Stimulated activated CD4-positive, alpha-beta T cell treated with anti-CD3 and anti-CD28 coated beads, Interleukin-2, amount 100 ng/mL, for 4 hours (primary cell): ENCODE results near the gene RIC8B.
A peak's percentile ranks its signal among the peaks of the same experiment; 100 is the strongest.
"Not testable (repeated sequence)": the region's sequence is repeated elsewhere in the genome, so short reads cannot be mapped to it uniquely, and the experiment has no call there.

Experiments
- DNase-seq: peaks from one replicate; pipeline ENCODE4 v3.0.0-alpha.2; 2020; ENCODE audit warnings: low read depth

The RIC8B gene

DNA sequence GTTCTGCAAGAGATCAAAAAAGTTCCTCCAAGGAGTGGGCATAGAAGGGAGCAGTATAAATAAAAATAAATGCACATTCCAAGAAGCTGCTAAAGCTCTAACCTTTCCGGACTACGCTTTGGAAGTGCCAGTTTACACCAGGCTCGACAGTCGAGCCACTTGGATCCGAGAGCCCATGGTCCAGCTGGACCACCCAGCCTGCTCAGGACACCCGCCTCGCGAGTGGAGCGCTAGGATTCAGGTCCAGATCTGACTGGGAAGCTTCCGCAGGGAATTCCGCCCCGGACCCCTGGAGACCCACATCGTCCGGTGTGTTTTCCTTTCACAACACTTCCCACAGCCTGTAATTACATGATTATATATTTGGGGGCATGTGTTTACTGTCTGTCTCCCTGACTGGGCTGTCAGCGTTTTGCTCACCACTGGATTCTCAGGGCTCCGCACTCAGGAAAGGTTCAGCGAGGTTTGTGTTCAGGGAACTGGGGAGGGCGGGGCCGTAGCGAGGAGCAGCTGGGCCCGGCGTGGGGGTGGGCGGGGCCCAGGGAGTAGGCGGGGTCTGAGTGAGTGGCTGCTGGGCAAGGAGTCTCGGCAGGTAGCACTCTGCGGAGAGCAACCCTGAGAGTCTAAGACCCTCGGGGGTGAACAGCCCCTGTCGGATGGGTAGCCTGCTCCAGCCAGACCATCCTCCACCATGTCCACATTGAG lies 128.9 kb downstream of the RIC8B start:
- peak; percentile 66 for DNase-seq

DNA sequence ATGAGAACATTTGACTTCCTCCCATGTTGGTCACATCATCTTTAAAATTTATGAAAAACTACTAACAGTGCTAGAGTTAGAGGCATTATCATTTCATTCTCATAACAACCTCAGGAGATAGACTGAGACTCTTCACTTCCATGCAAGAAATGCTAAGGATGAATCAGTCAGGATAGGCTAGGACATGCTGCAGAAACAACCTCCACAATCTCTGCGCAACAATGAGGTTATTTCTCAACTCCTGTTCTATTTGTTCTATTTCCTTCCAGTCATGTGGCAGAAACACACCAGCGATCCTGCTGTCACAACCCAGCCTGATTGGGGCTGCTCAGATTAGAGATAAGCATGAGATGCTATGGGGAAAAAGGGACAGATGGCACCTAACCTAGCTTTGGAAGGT lies 132.2 kb downstream of the RIC8B start:
- no peak for DNase-seq

DNA sequence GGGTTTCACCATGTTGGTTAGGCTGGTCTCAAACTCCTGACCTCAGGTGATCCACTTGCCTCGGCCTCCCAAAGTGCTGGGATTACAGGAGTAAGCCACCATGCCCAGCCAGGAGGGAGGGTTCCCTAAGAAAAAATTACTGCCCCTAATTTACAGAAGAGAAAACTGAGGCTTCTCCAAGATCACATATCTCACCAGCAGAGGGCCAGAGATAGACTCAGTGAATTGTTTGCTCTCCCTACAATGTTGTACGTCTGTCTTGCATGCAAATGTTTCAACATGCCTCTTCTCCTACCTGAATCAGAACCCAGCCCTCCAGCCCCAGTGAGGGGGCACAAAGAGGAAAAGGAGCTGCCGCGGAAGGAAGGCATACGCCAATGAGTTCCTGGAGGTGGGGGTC lies 132.9 kb downstream of the RIC8B start:
- DNase-seq = no peak

GRCh38 chr12:106907846-106908245 lies 133.4 kb downstream of the RIC8B start:
- no peak for DNase-seq

DNA sequence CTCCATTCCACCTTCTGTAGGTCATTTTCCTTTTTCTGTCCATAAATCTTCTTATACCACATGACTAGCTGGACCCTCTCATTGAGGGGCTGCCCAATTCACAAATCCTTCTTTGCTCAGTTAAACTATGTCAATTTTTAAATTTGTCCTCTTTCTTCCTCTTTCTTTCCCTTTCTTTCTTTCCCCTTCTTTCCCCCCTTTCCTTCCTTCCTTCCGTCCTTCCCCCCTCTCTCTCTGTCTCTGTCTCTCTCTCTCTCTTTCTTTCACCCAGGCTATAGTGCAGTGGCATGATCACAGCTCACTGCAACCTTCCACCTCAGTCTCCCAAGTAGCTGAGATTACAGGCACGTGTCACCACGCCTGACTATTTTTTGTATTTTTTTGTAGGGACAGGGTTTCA lies 134.1 kb downstream of the RIC8B start:
- DNase-seq = no peak

- no peak for DNase-seq
Measured at GRCh38 chr12:106910202-106910601, 135.7 kb downstream of the RIC8B start.

- DNase-seq = no peak
Measured at GRCh38 chr12:106911581-106911980, 137.1 kb downstream of the RIC8B start.

DNA sequence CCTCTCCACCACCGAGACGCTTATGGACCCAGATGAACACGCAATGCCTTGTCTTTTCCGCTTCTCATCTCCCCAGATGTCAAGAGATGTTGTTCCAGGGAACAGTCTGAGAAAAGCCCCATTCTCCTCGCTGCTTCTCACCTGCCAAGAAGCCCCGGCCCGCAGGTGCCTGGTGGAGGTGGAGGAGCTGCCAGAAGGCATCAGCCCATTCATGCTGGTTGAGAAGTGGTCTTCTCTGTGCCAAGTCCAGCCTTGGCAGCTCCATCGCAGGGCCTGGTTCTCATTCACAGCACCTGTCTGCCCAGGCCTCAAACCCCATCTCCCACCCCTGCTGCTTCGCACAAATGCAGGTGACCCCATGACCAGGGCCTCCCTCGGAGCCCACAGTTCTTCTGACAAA lies 139.0 kb downstream of the RIC8B start:
- no peak for DNase-seq

- DNase-seq = no peak
Measured at GRCh38 chr12:106914796-106915634, 140.5 kb downstream of the RIC8B start.

GRCh38 chr12:106915635-106916026 lies 141.1 kb downstream of the RIC8B start:
- no peak for DNase-seq

DNA sequence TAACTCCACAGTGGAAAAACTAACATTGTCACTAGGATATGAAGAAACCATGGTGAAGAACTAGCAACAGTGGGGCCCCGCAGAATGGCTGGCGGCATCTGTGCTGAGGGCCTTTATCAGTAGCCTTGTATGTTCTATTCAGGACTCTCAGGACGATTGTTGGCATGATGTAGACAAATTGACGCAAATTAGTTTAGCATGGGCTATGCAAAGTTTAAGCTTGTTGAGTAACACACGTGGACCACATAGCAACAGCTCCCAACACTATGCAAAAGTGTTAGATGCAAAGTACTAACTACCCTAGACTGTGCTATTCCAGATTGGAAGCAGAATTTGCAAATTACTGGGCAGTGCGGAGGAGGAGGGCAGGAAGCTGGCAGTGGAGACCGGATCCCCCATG lies 143.0 kb downstream of the RIC8B start:
- no peak for DNase-seq

GRCh38 chr12:106918746-106919145 lies 144.3 kb downstream of the RIC8B start:
- DNase-seq = no peak

GRCh38 chr12:106919910-106920544 lies 145.5 kb downstream of the RIC8B start:
- no peak for DNase-seq

DNA sequence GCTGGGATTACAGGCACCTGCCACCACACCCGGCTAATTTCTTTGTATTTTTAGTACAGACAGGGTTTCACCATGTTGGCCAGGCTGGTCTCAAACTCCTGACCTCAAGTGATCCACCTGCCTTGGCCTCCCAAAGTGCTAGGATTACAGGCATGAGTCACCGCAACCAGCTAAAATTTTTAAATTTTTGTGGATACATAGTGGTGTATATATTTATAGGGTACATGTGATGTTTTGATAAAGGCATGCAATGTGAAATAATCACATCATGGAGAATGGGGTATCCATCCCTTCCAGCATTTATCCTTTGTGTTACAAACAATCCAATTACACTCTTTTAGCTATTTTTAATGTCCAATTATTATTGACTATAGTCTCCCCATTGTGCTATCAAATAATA lies 147.5 kb downstream of the RIC8B start:
- DNase-seq = not testable (repeated sequence)

DNA sequence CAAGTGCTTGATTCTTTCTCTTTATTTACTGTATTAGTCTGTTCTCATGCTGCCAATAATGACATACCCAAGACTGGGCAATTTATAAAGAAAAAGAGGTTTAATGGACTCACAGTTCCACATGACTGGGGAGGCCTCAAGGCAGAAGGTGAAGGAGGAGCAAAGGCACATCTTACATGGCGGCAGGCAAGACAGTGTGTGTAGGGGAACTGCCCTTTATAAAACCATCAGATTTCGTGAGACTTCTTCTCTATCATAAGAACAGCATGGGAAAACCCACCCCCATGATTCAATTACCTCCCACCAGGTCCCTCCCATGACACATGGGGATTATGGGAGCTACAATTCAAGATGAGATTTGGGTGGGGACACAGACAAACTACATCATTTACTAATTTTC lies 149.1 kb downstream of the RIC8B start:
- DNase-seq = not testable (repeated sequence)

GRCh38 chr12:106924268-106924861 lies 149.9 kb downstream of the RIC8B start:
- no peak for DNase-seq

DNA sequence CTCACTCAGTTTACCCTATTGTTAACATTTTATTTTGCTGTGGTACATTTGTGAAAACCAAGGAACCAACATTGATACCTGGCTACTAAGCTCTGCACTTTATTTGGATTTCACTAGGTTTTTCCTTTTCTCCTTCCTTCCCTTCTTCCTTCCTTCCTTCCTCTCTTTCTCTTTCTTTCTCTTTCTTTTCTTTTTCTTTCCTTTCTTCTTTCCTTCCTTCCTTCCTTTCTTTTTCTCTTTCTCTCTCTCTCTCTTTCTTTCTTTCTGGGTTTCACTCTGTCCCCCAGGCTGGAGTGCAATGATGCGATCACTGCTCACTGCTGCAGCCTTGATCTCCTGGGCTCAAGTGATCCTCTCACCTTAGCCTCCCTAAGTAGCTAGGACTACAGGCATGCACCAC lies 152.2 kb downstream of the RIC8B start:
- DNase-seq = no peak

GRCh38 chr12:106934277-106934676 lies 159.8 kb downstream of the RIC8B start:
- no peak for DNase-seq
